Endothelial cell (in vitro differentiated cells): Measurements from ENCODE around the gene CMIP. TPM values are rescaled to one million over a fixed set of nuclear protein-coding genes. Genes with fewer than 3 reads are reported as not detected.
A peak's percentile ranks its signal among the peaks of the same experiment; 100 is the strongest.

Experiments used
- DNase-seq: peaks from one replicate; pipeline ENCODE4 v3.0.0; 2021; ENCODE audit warnings: low spot score
- H3K27ac Mint-ChIP-seq: one replicate; pipeline ENCODE4 v1.8.0; 2021; ENCODE audit warnings: mixed read lengths, inconsistent platforms; ENCODE audit not compliant: unreplicated experiment
- H3K27me3 Mint-ChIP-seq: one replicate; pipeline ENCODE4 v1.8.0; 2021; ENCODE audit warnings: mild to moderate bottlenecking, moderate library complexity, mixed read lengths, inconsistent platforms; ENCODE audit not compliant: unreplicated experiment
- H3K36me3 Mint-ChIP-seq: one replicate; pipeline ENCODE4 v1.8.0; 2021; ENCODE audit warnings: mild to moderate bottlenecking, low read depth, mixed read lengths, inconsistent platforms; ENCODE audit not compliant: unreplicated experiment
- H3K4me1 Mint-ChIP-seq: one replicate; pipeline ENCODE4 v1.8.0; 2021; ENCODE audit warnings: mild to moderate bottlenecking, mixed read lengths, inconsistent platforms; ENCODE audit not compliant: unreplicated experiment
- H3K4me3 Mint-ChIP-seq: one replicate; pipeline ENCODE4 v1.8.0; 2021; ENCODE audit warnings: mild to moderate bottlenecking, mixed read lengths, inconsistent platforms; ENCODE audit not compliant: unreplicated experiment
- H3K9me3 Mint-ChIP-seq: one replicate; pipeline ENCODE4 v1.8.0; 2021; ENCODE audit warnings: mixed read lengths, inconsistent platforms; ENCODE audit not compliant: unreplicated experiment
- total RNA-seq: library from RNA; stranded (reverse); fragmentation: NEBNext Ultra II Directional; extraction: Animal tissue kit (Norgen Biotek cat#: 25700); gene quantifications from one replicate; pipeline ENCODE4 v1.2.1, GENCODE V29; 2021; ENCODE audit not compliant: unreplicated experiment
- TF ChIP-seq, protein P1 (sequence below): fragments of 200-600 bp; sonication (generic); IDR thresholded peaks from one replicate; pipeline ENCODE4 v1.5.0; 2021; ENCODE audit warnings: antibody characterized with exemption; ENCODE audit not compliant: unreplicated experiment

Gene CMIP
- total RNA-seq, 1 donor from 2014 or later = 98.9 TPM

DNA sequence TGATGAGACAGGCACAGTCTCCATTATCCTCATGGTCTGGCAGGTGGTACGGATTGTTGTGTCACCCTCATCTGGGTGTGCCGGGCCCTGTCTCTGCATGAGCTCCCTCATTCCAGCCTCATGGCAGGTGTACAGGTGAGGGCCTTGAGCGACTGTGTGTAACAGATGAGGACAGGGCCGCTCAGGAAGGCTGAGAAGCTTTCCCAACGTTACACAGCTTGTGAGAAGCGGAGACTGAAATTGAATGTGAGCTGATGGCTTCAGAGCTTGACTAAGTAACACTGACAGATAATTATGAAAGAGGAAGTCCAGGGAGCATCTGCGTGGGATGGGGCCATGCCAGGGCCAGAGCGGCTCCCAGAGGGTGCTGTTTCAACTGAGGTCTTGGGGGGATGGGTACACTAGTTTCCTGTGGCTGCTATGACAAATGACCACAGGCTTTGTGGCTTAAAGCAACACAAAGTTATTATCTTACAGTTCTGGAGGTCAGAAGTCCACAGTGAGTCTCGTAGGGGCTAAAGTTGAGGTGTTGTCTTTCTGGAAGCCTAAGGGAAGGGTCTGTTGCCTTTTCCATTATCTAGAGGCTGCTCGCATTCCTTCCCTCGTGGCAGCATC is 36.7 kb downstream of the CMIP start:
- TF ChIP-seq, protein P1, sequence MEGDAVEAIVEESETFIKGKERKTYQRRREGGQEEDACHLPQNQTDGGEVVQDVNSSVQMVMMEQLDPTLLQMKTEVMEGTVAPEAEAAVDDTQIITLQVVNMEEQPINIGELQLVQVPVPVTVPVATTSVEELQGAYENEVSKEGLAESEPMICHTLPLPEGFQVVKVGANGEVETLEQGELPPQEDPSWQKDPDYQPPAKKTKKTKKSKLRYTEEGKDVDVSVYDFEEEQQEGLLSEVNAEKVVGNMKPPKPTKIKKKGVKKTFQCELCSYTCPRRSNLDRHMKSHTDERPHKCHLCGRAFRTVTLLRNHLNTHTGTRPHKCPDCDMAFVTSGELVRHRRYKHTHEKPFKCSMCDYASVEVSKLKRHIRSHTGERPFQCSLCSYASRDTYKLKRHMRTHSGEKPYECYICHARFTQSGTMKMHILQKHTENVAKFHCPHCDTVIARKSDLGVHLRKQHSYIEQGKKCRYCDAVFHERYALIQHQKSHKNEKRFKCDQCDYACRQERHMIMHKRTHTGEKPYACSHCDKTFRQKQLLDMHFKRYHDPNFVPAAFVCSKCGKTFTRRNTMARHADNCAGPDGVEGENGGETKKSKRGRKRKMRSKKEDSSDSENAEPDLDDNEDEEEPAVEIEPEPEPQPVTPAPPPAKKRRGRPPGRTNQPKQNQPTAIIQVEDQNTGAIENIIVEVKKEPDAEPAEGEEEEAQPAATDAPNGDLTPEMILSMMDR = no peak
- Mint-ChIP-seq H3K27me3 (peaks cover 9% of the 10 kb centered on the region), H3K27ac (peak overlapping the region; percentile 68)

DNA sequence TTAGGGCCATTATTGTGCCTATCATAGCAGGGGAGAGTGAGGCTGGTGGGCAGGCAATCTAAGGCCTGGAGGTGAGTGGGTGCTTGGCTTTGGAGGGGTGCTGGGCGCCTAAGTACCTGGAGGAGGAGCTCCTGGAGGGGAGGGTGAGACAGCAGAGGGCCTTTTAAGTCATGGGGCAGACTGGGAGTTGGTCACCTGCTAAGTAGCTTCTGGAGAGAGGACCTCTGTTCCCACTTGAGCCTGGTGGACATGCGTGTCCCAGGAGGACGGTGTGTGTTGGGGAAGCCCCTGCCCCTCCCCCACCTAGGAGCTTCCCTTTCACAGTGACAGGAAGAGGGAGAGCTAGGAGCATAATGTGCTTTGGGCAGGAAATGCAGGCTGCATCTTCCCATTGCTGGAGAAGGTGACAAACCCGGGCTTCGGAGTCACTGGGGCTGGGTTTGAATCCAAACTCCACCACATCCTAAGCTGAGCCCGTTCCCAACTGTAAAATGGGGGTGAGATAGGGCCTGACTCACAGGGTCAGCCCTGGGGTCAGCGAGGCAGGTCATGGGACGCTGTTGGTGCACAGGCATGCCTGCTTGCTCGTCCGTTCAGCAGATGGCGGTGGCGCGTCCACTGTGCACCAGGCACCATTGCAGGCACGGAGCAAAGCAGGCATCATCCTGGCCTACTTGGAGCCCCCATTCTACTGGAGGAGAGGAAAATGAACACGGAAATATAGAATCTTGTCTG is 37.9 kb downstream of the CMIP start:
- Mint-ChIP-seq H3K27me3 (peaks cover 9% of the 10 kb centered on the region), H3K4me3 (peak overlapping the region; percentile 52), H3K36me3 (peaks cover 12% of the 10 kb centered on the region), H3K27ac (peak overlapping the region; percentile 89), H3K9me3 (no peaks in the 10 kb centered on the region), H3K4me1 (peaks cover 80% of the 10 kb centered on the region)
- TF ChIP-seq, protein P1 = no peak
- DNase-seq = peak; percentile 26

More for the DNA sequence above, 36.7 kb downstream of the CMIP start:
- Mint-ChIP-seq H3K9me3 (no peaks in the 10 kb centered on the region), H3K4me1 (peaks cover 91% of the 10 kb centered on the region), H3K36me3 (peaks cover 21% of the 10 kb centered on the region), H3K4me3 (no peak overlapping the region)
- DNase-seq = no peak

DNA sequence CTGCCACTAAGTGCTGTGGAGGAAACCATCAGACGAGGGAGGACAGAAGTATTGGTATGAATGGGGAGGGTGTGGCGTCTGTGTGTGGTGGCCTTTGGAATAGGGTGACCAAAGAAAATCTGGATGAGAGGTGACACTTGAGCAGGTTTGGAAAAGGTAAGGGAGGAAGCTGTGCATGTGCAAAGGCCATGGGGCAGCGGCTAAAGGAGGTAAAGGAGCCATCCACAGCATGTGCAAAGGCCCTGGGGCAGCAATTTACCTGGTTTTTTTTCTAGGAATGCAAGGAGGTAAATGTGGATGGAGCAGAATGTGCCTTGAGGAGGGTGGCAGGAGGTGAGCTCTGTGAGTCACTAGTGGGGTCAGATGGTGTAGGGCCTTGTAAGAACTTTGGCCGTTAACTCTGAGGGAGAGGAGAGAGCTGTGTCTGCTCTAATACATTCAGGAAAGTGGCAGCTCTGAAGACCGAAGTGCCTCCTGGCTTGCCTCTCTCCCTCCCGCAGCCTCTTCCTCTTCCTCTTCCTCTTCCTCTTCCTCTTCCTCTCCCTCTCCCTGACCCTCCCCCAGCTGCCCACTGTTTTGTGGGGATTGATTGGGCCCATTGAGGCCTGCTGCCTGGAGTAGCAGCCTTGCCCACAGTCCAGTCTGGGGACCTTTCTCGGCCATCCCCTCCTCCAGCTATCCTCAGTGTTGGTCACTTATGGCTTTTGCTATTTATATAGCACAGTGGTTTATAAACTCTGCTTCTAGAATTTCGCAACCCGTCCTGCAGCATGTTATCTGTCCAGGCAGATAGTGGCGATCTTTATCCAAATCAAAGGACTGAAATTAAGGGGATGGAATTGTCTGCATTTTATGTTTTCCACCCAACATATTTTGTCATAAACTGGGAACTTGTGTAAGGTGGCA is 38.7 kb downstream of the CMIP start:
- TF ChIP-seq, protein P1 = no peak
- Mint-ChIP-seq H3K36me3 (peaks cover 10% of the 10 kb centered on the region), H3K27me3 (peaks cover 9% of the 10 kb centered on the region), H3K27ac (peak overlapping the region; percentile 89), H3K4me1 (peaks cover 77% of the 10 kb centered on the region), H3K9me3 (no peaks in the 10 kb centered on the region), H3K4me3 (peak overlapping the region; percentile 52)
- peak; percentile 30 for DNase-seq

DNA sequence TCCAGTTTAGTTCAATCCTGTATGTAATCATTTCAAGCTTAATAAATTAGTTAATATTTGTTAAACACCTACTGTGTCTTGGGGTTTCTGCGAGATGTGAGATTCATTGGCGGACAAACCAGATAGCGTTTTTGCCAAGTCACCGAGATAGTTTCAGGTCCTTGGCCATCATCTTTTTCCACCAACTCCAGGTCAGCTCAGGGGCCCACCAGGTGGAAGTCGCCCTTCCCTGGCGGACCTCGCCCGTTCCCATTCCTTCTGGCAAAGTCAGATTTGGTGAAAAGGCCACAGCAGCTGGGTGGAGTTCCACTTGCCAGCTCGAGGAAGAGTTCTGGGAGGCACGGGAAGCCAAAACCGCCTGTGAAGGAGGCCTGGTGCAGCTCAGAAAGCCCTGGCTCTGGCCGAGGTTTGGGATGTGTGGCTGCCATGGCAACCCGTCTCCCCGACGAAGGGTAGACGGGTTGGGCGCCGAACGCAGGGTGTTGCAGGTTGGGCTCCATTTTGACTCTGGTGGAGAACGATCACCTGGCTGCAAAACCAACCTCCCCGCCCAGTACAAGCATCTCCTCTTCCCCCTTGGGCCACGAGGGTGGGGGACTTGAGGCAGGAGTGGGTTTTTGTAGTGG is 39.5 kb downstream of the CMIP start:
- Mint-ChIP-seq H3K9me3 (no peaks in the 10 kb centered on the region), H3K4me1 (peaks cover 77% of the 10 kb centered on the region), H3K27ac (peak overlapping the region; percentile 89), H3K4me3 (no peak overlapping the region), H3K36me3 (peaks cover 15% of the 10 kb centered on the region), H3K27me3 (peaks cover 16% of the 10 kb centered on the region)
- TF ChIP-seq, protein P1 = no peak
- DNase-seq = no peak
